Stimulated activated CD4-positive, alpha-beta T cell treated with anti-CD3 and anti-CD28 coated beads, Interleukin-12 subunit alpha, Interleukin-12 subunit beta, amount 100 ng/mL, for 24 hours (primary cell): Measurements from ENCODE around the gene E2F3.
"Not testable (repeated sequence)": the region's sequence is repeated elsewhere in the genome, so short reads cannot be mapped to it uniquely, and the experiment has no call there.

Experiments used
- DNase-seq, 2 experiments: peaks; one replicate each; pipeline ENCODE4 v3.0.0-alpha.2; 2020; ENCODE audit warnings: low read depth in 2 of 2

The E2F3 gene

GRCh38 chr6:20433929-20434328, 32.2 kb downstream of the E2F3 start:
- no peak for DNase-seq

GRCh38 chr6:20434766-20435165, 33.1 kb downstream of the E2F3 start:
- no peak for DNase-seq

- DNase-seq, result no peak
Observed at GRCh38 chr6:20436719-20437118, 35.0 kb downstream of the E2F3 start.

GRCh38 chr6:20437639-20438038, 36.0 kb downstream of the E2F3 start:
- no peak for DNase-seq

GRCh38 chr6:20438462-20439070, 36.9 kb downstream of the E2F3 start:
- DNase-seq, result no peak

- no peak for DNase-seq
Observed at GRCh38 chr6:20439558-20439957, 37.9 kb downstream of the E2F3 start.

GRCh38 chr6:20440296-20440695, 38.6 kb downstream of the E2F3 start:
- no peak for DNase-seq

GRCh38 chr6:20441236-20441635, 39.6 kb downstream of the E2F3 start:
- DNase-seq, result no peak

- DNase-seq, result no peak
Observed at GRCh38 chr6:20441921-20442320, 40.2 kb downstream of the E2F3 start.

- no peak for DNase-seq
Observed at GRCh38 chr6:20444786-20445271, 43.1 kb downstream of the E2F3 start.

- no peak for DNase-seq
Observed at GRCh38 chr6:20447157-20447556, 45.5 kb downstream of the E2F3 start.

- no peak for DNase-seq
Observed at GRCh38 chr6:20447581-20448132, 46.0 kb downstream of the E2F3 start.

- no peak for DNase-seq
Observed at GRCh38 chr6:20448828-20449227, 47.1 kb downstream of the E2F3 start.

- no peak for DNase-seq
Observed at GRCh38 chr6:20454204-20454824, 52.6 kb downstream of the E2F3 start.

- no peak for DNase-seq
Observed at GRCh38 chr6:20455251-20455940, 53.7 kb downstream of the E2F3 start.

GRCh38 chr6:20458027-20458894, 56.6 kb downstream of the E2F3 start:
- no peak for DNase-seq

GRCh38 chr6:20459682-20460081, 58.0 kb downstream of the E2F3 start:
- no peak for DNase-seq

GRCh38 chr6:20461576-20461975, 59.9 kb downstream of the E2F3 start:
- no peak for DNase-seq

GRCh38 chr6:20463396-20463795, 61.7 kb downstream of the E2F3 start:
- DNase-seq, result no peak

- DNase-seq, result no peak
Observed at GRCh38 chr6:20464041-20464440, 62.4 kb downstream of the E2F3 start.

GRCh38 chr6:20464847-20465246, 63.2 kb downstream of the E2F3 start:
- no peak for DNase-seq

GRCh38 chr6:20465616-20466015, 63.9 kb downstream of the E2F3 start:
- not testable (repeated sequence) for DNase-seq
